HG03196 (cell line): ENCODE measurements around the gene RHEX.

Source experiments
- ATAC-seq: cut with Tn5 transposase; IDR thresholded peaks from one replicate; pipeline ENCODE4 v1.9.1; 2021; ENCODE audit not compliant: unreplicated experiment

RHEX gene

GRCh38 chr1:206114692-206115640 lies 62.0 kb downstream of the RHEX start:
- no peak for ATAC-seq

- no peak for ATAC-seq
Observed at GRCh38 chr1:206115791-206116190, 62.8 kb downstream of the RHEX start.

GRCh38 chr1:206116191-206116872 lies 63.4 kb downstream of the RHEX start:
- no peak for ATAC-seq

GRCh38 chr1:206116873-206117150 lies 63.8 kb downstream of the RHEX start:
- ATAC-seq, result no peak

- no peak for ATAC-seq
Observed at GRCh38 chr1:206117151-206117948, 64.4 kb downstream of the RHEX start, which contains the start of gene AVPR1B. Gene AVPR1B, minus strand, starts transcription at chr1:206117388. Its CDS starts 498 bp downstream, at chr1:206116890.

- no peak for ATAC-seq
Observed at GRCh38 chr1:206120406-206120805, 67.4 kb downstream of the RHEX start.

GRCh38 chr1:206121269-206121668 lies 68.3 kb downstream of the RHEX start:
- no peak for ATAC-seq

GRCh38 chr1:206122686-206123085 lies 69.7 kb downstream of the RHEX start:
- ATAC-seq, result no peak

GRCh38 chr1:206125346-206125745 lies 72.4 kb downstream of the RHEX start:
- ATAC-seq, result no peak

GRCh38 chr1:206127336-206127735 lies 74.4 kb downstream of the RHEX start:
- no peak for ATAC-seq

GRCh38 chr1:206128196-206128595 lies 75.2 kb downstream of the RHEX start:
- ATAC-seq, result no peak

- no peak for ATAC-seq
Observed at GRCh38 chr1:206131037-206131436, 78.1 kb downstream of the RHEX start.

GRCh38 chr1:206133751-206134415 lies 80.9 kb downstream of the RHEX start:
- ATAC-seq, result no peak

- ATAC-seq, result no peak
Observed at GRCh38 chr1:206135248-206135647, 82.3 kb downstream of the RHEX start.

- ATAC-seq, result no peak
Observed at GRCh38 chr1:206136241-206136640, 83.3 kb downstream of the RHEX start.

- no peak for ATAC-seq
Observed at GRCh38 chr1:206142011-206142410, 89.0 kb downstream of the RHEX start.

- ATAC-seq, result no peak
Observed at GRCh38 chr1:206142770-206143169, 89.8 kb downstream of the RHEX start.

GRCh38 chr1:206143537-206144172 lies 90.7 kb downstream of the RHEX start:
- ATAC-seq, result no peak

- ATAC-seq, result no peak
Observed at GRCh38 chr1:206144605-206145004, 91.6 kb downstream of the RHEX start.

- ATAC-seq, result no peak
Observed at GRCh38 chr1:206145771-206146290, 92.9 kb downstream of the RHEX start.
